Mesendoderm (in vitro differentiated cells): ENCODE results near the gene POLR3C. TPM values are rescaled to one million over a fixed set of nuclear protein-coding genes. Genes with fewer than 3 reads are reported as not detected.
A peak's percentile ranks its signal among the peaks of the same experiment; 100 is the strongest.

ENCODE experiments used
- DNase-seq: peaks from one replicate; pipeline ENCODE4 v3.0.0; 2013
- H2AK5ac ChIP-seq: 2 replicates; pipeline ENCODE4 v1.6.1; 2013; ENCODE audit warnings: low read length, inconsistent platforms
- H2BK120ac ChIP-seq: 2 replicates; pipeline ENCODE4 v1.6.1; 2013; ENCODE audit warnings: low read depth, mild to moderate bottlenecking, low read length, moderate library complexity, mixed read lengths
- H2BK15ac ChIP-seq: replicated peaks from 2 replicates; pipeline ENCODE4 v1.6.1; 2013; ENCODE audit warnings: low read depth, mild to moderate bottlenecking, moderate library complexity
- H2BK5ac ChIP-seq: 2 replicates; pipeline ENCODE4 v1.6.1; 2013; ENCODE audit warnings: low read length, inconsistent platforms
- H3K18ac ChIP-seq: 2 replicates; pipeline ENCODE4 v1.6.1; 2013; ENCODE audit warnings: mild to moderate bottlenecking, low read length, mixed read lengths
- H3K23ac ChIP-seq: one replicate; pipeline ENCODE4 v1.6.1; 2013; ENCODE audit warnings: low read length
- H3K27ac ChIP-seq: 2 replicates; pipeline ENCODE4 v1.5.1; 2013; ENCODE audit warnings: low read depth, mild to moderate bottlenecking, inconsistent platforms, low read length, moderate library complexity
- H3K27me3 ChIP-seq: 2 replicates; pipeline ENCODE4 v1.6.1; 2013; ENCODE audit warnings: low read length, control low read depth, mild to moderate bottlenecking, inconsistent platforms; ENCODE audit not compliant: insufficient read depth, poor library complexity
- H3K36me3 ChIP-seq: 2 replicates; pipeline ENCODE4 v1.6.1; 2013; ENCODE audit warnings: low read length, inconsistent platforms; ENCODE audit not compliant: control insufficient read depth, insufficient read depth
- H3K4ac ChIP-seq: one replicate; pipeline ENCODE4 v1.6.1; 2013; ENCODE audit warnings: low read depth, mild to moderate bottlenecking, low read length, moderate library complexity
- H3K4me1 ChIP-seq: 2 replicates; pipeline ENCODE4 v1.6.1; 2013; ENCODE audit warnings: low read depth, low read length, inconsistent platforms; ENCODE audit not compliant: control insufficient read depth
- H3K4me2 ChIP-seq: 2 replicates; pipeline ENCODE4 v1.6.1; 2013; ENCODE audit warnings: low read length
- H3K4me3 ChIP-seq: 2 replicates; pipeline ENCODE4 v1.5.1; 2013; ENCODE audit warnings: mild to moderate bottlenecking, low read length
- H3K56ac ChIP-seq: one replicate; pipeline ENCODE4 v1.6.1; 2013; ENCODE audit warnings: low read length
- H3K79me1 ChIP-seq: 2 replicates; pipeline ENCODE4 v1.6.1; 2013; ENCODE audit warnings: low read length, inconsistent platforms
- H3K79me2 ChIP-seq: 2 replicates; pipeline ENCODE4 v1.6.1; 2013; ENCODE audit warnings: mild to moderate bottlenecking, low read length; ENCODE audit not compliant: control insufficient read depth, insufficient read depth
- H3K9ac ChIP-seq: 2 replicates; pipeline ENCODE4 v1.6.1; 2013; ENCODE audit warnings: low read length, inconsistent platforms
- H4K5ac ChIP-seq: one replicate; pipeline ENCODE4 v1.6.1; 2013; ENCODE audit warnings: low read length
- H4K8ac ChIP-seq: one replicate; pipeline ENCODE4 v1.6.1; 2013; ENCODE audit warnings: low read depth, mild to moderate bottlenecking, control low read depth, low read length, moderate library complexity
- WGBS: extraction: QIAGEN DNeasy Blood & Tissue Kit; methylation state at CpG from one replicate; pipeline ENCODE4 v1.1.7; 2013; ENCODE audit warnings: low lambda C conversion rate, missing lambda C conversion rate; ENCODE audit not compliant: insufficient coverage; ENCODE audit errors: extremely low coverage; 5-methylcytosine and 5-hydroxymethylcytosine counted together
- polyA plus RNA-seq, 2 experiments: library from polyadenylated mRNA; stranded (reverse); fragments of 200-250 nt; gene quantifications; one replicate each; pipeline ENCODE4 v1.2.3, GENCODE V29; 2013

POLR3C gene
- polyA plus RNA-seq (2013, experiment 1 of 2): 27.9 TPM
- polyA plus RNA-seq (2013, experiment 2 of 2): 27.1 TPM

- Histone ChIP-seq H3K4me1 (no peaks in the 10 kb centered on the region), H3K4ac (peak within 1 kb of the TSS; percentile 5), H3K4me2 (peak within 1 kb of the TSS; percentile 63), H3K23ac (peak within 1 kb of the TSS; percentile 72), H3K27ac (peak within 1 kb of the TSS; percentile 90), H2AK5ac (no peak within 1 kb of the TSS), H2BK5ac (peak within 1 kb of the TSS; percentile 33), H3K79me1 (peaks cover 5% of the 10 kb centered on the region), H3K18ac (peak within 1 kb of the TSS; percentile 75), H3K79me2 (peaks cover 3% of the 10 kb centered on the region), H3K56ac (peak within 1 kb of the TSS; percentile 95), H3K4me3 (peak within 1 kb of the TSS; percentile 78), H2BK15ac (no peak within 1 kb of the TSS), H2BK120ac (no peak within 1 kb of the TSS), H3K36me3 (peaks cover 7% of the 10 kb centered on the region), H3K9ac (peak within 1 kb of the TSS; percentile 95), H4K5ac (no peak within 1 kb of the TSS), H3K27me3 (no peaks in the 10 kb centered on the region), H4K8ac (no peak within 1 kb of the TSS)
- DNase-seq: peak; percentile 96
- no CpG with 5 or more reads among the region's 89 CpGs for WGBS
These were observed at the start of gene POLR3C, which contains the start of gene RNF115 for GRCh38 chr1:145823565-145824498. Gene POLR3C (plus strand): TSS chr1:145824200. CDS start chr1:145825777, 1,577 bp downstream. Gene RNF115 (minus strand): TSS chr1:145824095. CDS start chr1:145823873, 222 bp downstream.

- no peak for DNase-seq
- no peak overlapping the region for H2BK15ac ChIP-seq
- no peak overlapping the region for H2AK5ac ChIP-seq
These were observed 46.4 kb upstream of the POLR3C start for GRCh38 chr1:145777357-145778145.

GRCh38 chr1:145778146-145778540 is 45.9 kb upstream of the POLR3C start:
- H3K18ac ChIP-seq: no peak overlapping the region
- no peaks in the 10 kb centered on the region for H3K27me3 ChIP-seq
- no peaks in the 10 kb centered on the region for H3K4me1 ChIP-seq
- no peak overlapping the region for H2BK15ac ChIP-seq
- no peak overlapping the region for H2BK5ac ChIP-seq
- H3K9ac ChIP-seq: no peak overlapping the region
- no peak overlapping the region for H2BK120ac ChIP-seq
- DNase-seq: no peak
- H3K4me2 ChIP-seq: no peak overlapping the region
- H2AK5ac ChIP-seq: no peak overlapping the region
- no peak overlapping the region for H3K4ac ChIP-seq
- no peak overlapping the region for H3K27ac ChIP-seq
- H4K5ac ChIP-seq: no peak overlapping the region
- no peak overlapping the region for H3K23ac ChIP-seq
- no peak overlapping the region for H3K56ac ChIP-seq
- no peaks in the 10 kb centered on the region for H3K79me2 ChIP-seq
- no peak overlapping the region for H3K4me3 ChIP-seq
- no peak overlapping the region for H4K8ac ChIP-seq
- no CpG with 5 or more reads among the region's 1 CpG for WGBS
- H3K79me1 ChIP-seq: no peaks in the 10 kb centered on the region
- H3K36me3 ChIP-seq: no peaks in the 10 kb centered on the region

More at GRCh38 chr1:145777357-145778145, 46.4 kb upstream of the POLR3C start:
- Histone ChIP-seq H2BK5ac (no peak overlapping the region), H3K4me1 (no peaks in the 10 kb centered on the region), H3K4ac (no peak overlapping the region), H3K4me2 (no peak overlapping the region), H3K27ac (no peak overlapping the region), H3K18ac (no peak overlapping the region), H3K36me3 (no peaks in the 10 kb centered on the region), H3K9ac (no peak overlapping the region), H3K23ac (no peak overlapping the region), H4K5ac (no peak overlapping the region), H3K27me3 (no peaks in the 10 kb centered on the region), H3K79me2 (no peaks in the 10 kb centered on the region), H2BK120ac (no peak overlapping the region), H4K8ac (no peak overlapping the region), H3K4me3 (no peak overlapping the region), H3K56ac (no peak overlapping the region), H3K79me1 (no peaks in the 10 kb centered on the region)
- WGBS: no CpG with 5 or more reads among the region's 1 CpG

- no CpG with 5 or more reads among the region's 10 CpGs for WGBS
- Histone ChIP-seq H3K56ac (no peak overlapping the region), H3K9ac (no peak overlapping the region), H3K4ac (no peak overlapping the region), H3K79me2 (no peaks in the 10 kb centered on the region), H2BK120ac (no peak overlapping the region), H4K8ac (no peak overlapping the region), H3K18ac (no peak overlapping the region), H3K36me3 (no peaks in the 10 kb centered on the region), H3K23ac (no peak overlapping the region), H3K27me3 (no peaks in the 10 kb centered on the region), H4K5ac (no peak overlapping the region), H2BK15ac (no peak overlapping the region), H3K27ac (no peak overlapping the region), H3K79me1 (no peaks in the 10 kb centered on the region), H3K4me1 (peaks cover 5% of the 10 kb centered on the region), H2BK5ac (no peak overlapping the region), H3K4me2 (no peak overlapping the region), H3K4me3 (no peak overlapping the region), H2AK5ac (no peak overlapping the region)
- no peak for DNase-seq
These were observed 41.5 kb upstream of the POLR3C start for GRCh38 chr1:145782272-145783099.

GRCh38 chr1:145784409-145784808 is 39.6 kb upstream of the POLR3C start:
- H2AK5ac ChIP-seq: no peak overlapping the region
- H3K23ac ChIP-seq: no peak overlapping the region
- H3K27ac ChIP-seq: no peak overlapping the region
- H3K27me3 ChIP-seq: no peaks in the 10 kb centered on the region
- no peak overlapping the region for H3K18ac ChIP-seq
- H2BK120ac ChIP-seq: no peak overlapping the region
- no peaks in the 10 kb centered on the region for H3K36me3 ChIP-seq
- H2BK15ac ChIP-seq: no peak overlapping the region
- H4K8ac ChIP-seq: no peak overlapping the region
- H3K56ac ChIP-seq: no peak overlapping the region
- no peak overlapping the region for H3K4ac ChIP-seq
- H3K79me1 ChIP-seq: no peaks in the 10 kb centered on the region
- no peaks in the 10 kb centered on the region for H3K79me2 ChIP-seq
- peaks cover 5% of the 10 kb centered on the region for H3K4me1 ChIP-seq
- no peak overlapping the region for H2BK5ac ChIP-seq
- no peak overlapping the region for H4K5ac ChIP-seq
- no peak overlapping the region for H3K9ac ChIP-seq
- no peak for DNase-seq
- H3K4me2 ChIP-seq: no peak overlapping the region
- WGBS: no CpG with 5 or more reads among the region's 3 CpGs
- no peak overlapping the region for H3K4me3 ChIP-seq
